ENCODE results near the gene CCDC3. TPM values are rescaled to one million over a fixed set of nuclear protein-coding genes. Genes with fewer than 3 reads are reported as not detected.

The CCDC3 gene
- total RNA-seq, 6 experiments from 2014 or later: 3.6 to 10.2 (median 5.8) TPM

GRCh38 chr10:13023754-13024153 is 22.2 kb upstream of the CCDC3 start:
- TF ChIP-seq CTCF (IDR thresholded peaks at IDR 0.05): no peak
- TF ChIP-seq POLR2A (IDR thresholded peaks at IDR 0.05): no peak
- H3K27ac ChIP-seq: no peak overlapping the region
- DNase-seq (no peak), ATAC-seq (no peak)
- H3K27me3 ChIP-seq: no peaks in the 10 kb centered on the region
- no peaks in the 10 kb centered on the region for H3K36me3 ChIP-seq
- no peak overlapping the region for H3K4me3 ChIP-seq
- intact Hi-C loops (cut with DNase I): no loop called here
- H3K9me3 ChIP-seq: no peaks in the 10 kb centered on the region
- H3K4me1 ChIP-seq: no peaks in the 10 kb centered on the region
- WGBS (ENCODE audit: insufficient coverage, low coverage, low lambda C conversion rate, missing lambda C conversion rate): 49% methylated on average over 2 of the region's 2 CpGs

GRCh38 chr10:13019280-13019679 is 17.8 kb upstream of the CCDC3 start:
- H3K36me3 ChIP-seq: no peaks in the 10 kb centered on the region
- H3K9me3 ChIP-seq: no peaks in the 10 kb centered on the region
- no peak for TF ChIP-seq CTCF (IDR thresholded peaks at IDR 0.05)
- no peak for TF ChIP-seq POLR2A (IDR thresholded peaks at IDR 0.05)
- DNase-seq (no peak), ATAC-seq (no peak)
- no peaks in the 10 kb centered on the region for H3K4me1 ChIP-seq
- intact Hi-C loops (cut with DNase I): no loop called here
- no peaks in the 10 kb centered on the region for H3K27me3 ChIP-seq
- H3K4me3 ChIP-seq: no peak overlapping the region
- WGBS (ENCODE audit: insufficient coverage, low coverage, low lambda C conversion rate, missing lambda C conversion rate): 58% methylated on average over 8 of the region's 8 CpGs
- no peak overlapping the region for H3K27ac ChIP-seq

- H3K4me1 ChIP-seq: no peaks in the 10 kb centered on the region
- no peak overlapping the region for H3K27ac ChIP-seq
- no peak for ATAC-seq
- no peaks in the 10 kb centered on the region for H3K9me3 ChIP-seq
- intact Hi-C loops (cut with DNase I): no loop called here
- no peak overlapping the region for H3K4me3 ChIP-seq
- no peak for DNase-seq
- no peaks in the 10 kb centered on the region for H3K27me3 ChIP-seq
- TF ChIP-seq CTCF (IDR thresholded peaks at IDR 0.05) (no peak), POLR2A (IDR thresholded peaks at IDR 0.05) (no peak)
- H3K36me3 ChIP-seq: no peaks in the 10 kb centered on the region
- 70% methylated on average over 1 of the region's 3 CpGs for WGBS (ENCODE audit: insufficient coverage, low coverage, low lambda C conversion rate, missing lambda C conversion rate)
These were observed 16.7 kb upstream of the CCDC3 start for GRCh38 chr10:13018171-13018570.

- H3K4me1 ChIP-seq: no peaks in the 10 kb centered on the region
- intact Hi-C loops (cut with DNase I): no loop called here
These were observed 15.4 kb upstream of the CCDC3 start for GRCh38 chr10:13016886-13017285.

More at GRCh38 chr10:13016886-13017285, 15.4 kb upstream of the CCDC3 start:
- no peaks in the 10 kb centered on the region for H3K9me3 ChIP-seq
- ATAC-seq: no peak
- no peaks in the 10 kb centered on the region for H3K36me3 ChIP-seq
- no peak for DNase-seq
- TF ChIP-seq CTCF (IDR thresholded peaks at IDR 0.05) (no peak), POLR2A (IDR thresholded peaks at IDR 0.05) (no peak)
- 76% methylated on average over 8 of the region's 10 CpGs for WGBS (ENCODE audit: insufficient coverage, low coverage, low lambda C conversion rate, missing lambda C conversion rate)
- no peak overlapping the region for H3K4me3 ChIP-seq
- no peak overlapping the region for H3K27ac ChIP-seq
- H3K27me3 ChIP-seq: no peaks in the 10 kb centered on the region

Measured in right lobe of liver (tissue), 6 donors.